ENCODE measurements around the gene BMP6.

The BMP6 gene

DNA sequence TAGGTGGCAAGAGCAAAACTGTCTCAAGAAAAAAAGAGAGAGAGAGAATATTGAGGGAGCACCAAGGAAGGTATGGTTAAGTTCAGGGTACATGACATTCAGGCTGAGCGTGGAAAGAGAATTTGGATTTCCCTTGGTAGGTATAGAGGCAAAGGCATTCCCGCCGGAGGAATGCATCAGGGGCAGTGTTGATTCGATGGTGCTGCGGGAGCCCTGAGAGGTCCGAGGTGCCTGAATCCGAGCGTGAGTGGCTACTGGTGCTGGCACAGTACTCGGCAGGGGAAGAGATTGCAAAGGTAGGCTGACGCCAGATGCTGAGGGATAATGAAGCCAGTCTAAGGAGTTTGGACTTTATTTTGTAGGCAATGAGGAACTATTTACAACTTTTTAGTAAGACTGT lies 20.0 kb downstream of the BMP6 start:
- in situ Hi-C loops (cut with HindIII; ENCODE audit: low sequenced_read_pairs) = no loop called here

DNA sequence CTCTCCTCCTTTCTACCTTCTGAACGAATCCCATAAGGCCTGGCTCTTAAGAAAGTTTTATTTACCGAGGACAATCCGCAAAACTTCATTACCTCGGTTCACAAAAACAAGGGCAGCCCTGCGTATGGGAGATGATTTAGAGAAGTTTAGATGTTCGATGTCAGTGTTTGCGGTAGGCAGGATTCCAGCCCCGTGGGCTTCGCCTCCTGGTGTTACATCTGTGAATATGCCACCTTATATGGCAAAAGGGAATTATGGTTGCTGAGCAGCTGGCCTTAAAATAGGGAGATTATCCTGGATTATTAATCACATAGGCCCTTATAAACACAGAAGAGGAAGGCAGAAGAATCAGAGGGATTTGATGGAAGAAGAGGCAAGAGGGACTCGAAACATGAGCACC lies 21.1 kb downstream of the BMP6 start:
- in situ Hi-C loops (cut with HindIII; ENCODE audit: low sequenced_read_pairs) = no loop called here

DNA sequence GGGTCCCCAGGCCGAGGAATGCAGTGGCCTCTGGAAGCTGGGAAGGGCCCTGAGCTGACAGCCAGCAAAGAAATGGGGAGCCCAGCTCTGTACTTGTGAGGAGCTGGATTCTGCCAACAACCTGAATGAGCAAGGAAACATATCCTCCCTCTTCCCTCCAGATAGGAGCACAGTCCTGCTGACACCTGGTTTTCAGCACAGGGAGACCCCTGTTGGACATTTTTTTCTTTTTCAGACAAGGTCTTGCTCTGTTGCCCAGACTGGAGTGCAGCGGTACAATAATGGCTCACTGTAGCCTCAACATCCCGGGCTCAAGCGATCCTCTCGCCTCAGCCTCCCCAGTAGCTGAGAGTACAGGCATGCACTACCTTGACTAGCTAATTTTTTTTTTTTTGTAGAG lies 21.5 kb downstream of the BMP6 start:
- in situ Hi-C loops (cut with HindIII; ENCODE audit: low sequenced_read_pairs) = no loop called here

DNA sequence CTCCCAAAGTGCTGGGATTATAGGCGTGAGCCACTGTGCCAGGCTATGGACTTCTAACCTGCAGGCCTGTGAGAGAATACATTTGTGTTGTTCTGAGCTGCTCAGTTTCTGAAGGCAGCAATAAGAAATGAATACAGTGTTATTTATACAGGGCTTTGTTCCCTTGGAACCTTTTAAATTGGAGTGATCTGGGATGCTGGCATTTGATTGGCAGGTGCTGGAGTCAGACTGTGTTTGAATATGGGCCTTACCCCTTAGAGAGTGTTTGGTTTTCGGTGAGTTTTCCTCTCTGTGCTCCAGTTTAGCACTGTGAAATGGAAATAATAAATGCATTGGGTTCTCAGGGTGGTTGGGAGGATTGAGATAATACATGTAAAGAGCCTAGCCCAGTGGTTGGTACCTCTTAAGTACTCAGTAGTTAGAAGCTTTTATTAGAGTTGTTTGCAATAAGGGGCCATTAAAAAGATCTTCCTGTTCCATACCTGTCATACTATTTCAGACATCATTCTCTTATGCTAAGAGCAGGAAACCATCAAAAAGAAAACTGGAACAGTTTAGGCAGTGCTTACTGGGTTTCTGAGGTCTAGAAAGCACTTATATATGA lies 22.1 kb downstream of the BMP6 start:
- in situ Hi-C loops (cut with HindIII; ENCODE audit: low sequenced_read_pairs) = no loop called here

DNA sequence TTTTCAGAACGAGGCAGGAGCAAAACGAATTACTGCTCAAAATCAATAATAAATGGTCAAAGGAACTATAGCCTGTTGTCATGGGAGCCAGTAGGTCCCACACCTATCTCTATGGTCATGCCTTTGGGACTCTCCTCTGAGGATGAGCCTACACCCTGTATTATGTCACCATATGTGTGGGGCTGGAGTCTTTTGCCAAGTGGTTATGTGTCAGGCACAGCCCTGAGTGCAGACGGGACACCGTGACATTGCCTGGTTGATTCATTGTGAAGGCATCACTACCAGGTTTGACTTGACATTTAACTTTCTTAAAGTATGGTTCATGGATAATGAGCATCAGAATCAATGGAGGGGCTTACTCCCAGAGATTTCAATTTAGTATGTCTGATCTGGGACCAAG lies 23.6 kb downstream of the BMP6 start:
- in situ Hi-C loops (cut with HindIII; ENCODE audit: low sequenced_read_pairs) = no loop called here

DNA sequence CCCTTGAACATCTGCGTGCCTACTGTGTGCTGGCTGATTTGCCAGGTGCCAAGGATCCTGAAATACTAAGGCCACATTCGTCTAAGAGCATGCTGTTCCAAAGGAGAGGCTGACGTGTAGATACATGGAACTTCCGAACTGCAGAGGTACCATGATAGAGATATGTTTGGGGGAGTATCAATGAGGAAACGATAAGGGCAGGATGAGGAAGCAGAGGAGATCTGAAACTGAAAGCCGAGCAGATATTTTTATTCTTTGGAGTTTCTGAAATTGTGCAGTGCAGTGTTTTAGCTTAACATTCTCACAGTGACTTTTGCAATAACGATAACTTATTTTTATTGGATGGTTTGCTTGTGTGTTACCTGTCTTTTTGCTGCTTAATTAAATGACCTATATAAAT lies 24.3 kb downstream of the BMP6 start:
- in situ Hi-C loops (cut with HindIII; ENCODE audit: low sequenced_read_pairs) = no loop called here

DNA sequence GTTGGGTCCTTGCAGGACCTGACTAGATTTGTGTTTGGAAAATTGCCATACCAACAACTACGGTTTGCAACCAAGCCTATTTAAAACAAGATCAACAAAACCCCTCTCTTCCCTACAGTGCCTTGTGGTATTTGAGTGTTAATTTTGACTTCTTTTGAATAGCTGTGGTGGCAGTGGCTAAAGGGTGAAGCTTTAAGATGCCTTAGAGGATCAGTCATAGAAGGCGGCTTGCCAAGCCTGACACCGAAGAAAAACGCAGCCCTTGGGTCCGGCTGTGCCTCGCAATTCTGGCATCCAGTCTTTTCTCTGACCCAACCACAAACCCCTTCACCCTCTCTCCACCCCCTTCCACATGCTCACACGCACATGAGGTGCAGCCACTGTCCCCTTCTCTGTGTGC lies 32.6 kb downstream of the BMP6 start:
- in situ Hi-C loops (cut with HindIII; ENCODE audit: low sequenced_read_pairs) = no loop called here

DNA sequence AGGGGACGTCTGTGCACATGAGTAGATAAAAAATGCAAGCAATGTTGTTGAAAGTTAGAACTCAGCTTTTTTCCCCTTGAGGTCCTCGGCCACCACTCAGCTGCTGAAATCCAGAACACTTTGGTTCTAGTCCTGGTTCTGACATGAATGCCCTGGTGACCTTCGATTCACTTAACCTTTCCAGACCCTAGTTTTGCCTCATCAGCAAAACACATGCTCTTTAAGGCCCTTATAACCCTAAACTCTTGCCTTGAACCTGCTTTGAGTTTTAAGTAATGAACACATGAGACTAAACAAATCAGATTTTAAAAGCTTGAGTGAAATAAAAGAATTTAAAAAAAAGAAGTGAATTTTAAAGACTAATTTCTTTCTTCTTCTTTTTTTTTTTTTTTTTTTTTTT lies 33.4 kb downstream of the BMP6 start:
- in situ Hi-C loops (cut with HindIII; ENCODE audit: low sequenced_read_pairs) = no loop called here

DNA sequence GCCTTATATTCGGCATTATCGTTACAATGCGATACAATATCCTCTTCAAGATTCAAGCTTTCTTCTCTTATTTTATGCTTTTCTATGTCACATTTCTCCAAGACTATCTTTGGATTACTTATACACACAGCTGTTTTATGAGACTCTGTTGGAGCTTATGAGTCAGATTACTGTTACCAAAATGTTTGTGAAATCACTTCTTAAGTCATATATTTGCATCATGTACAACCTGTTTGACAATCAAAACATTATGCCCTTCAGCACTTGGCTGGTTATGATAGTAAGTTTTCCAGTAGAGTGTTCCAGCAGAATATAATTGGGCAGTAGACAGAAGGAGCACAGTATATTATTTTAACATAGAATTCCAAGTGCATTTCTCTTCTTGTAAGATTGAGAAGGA lies 35.2 kb downstream of the BMP6 start:
- in situ Hi-C loops (cut with HindIII; ENCODE audit: low sequenced_read_pairs) = no loop called here

DNA sequence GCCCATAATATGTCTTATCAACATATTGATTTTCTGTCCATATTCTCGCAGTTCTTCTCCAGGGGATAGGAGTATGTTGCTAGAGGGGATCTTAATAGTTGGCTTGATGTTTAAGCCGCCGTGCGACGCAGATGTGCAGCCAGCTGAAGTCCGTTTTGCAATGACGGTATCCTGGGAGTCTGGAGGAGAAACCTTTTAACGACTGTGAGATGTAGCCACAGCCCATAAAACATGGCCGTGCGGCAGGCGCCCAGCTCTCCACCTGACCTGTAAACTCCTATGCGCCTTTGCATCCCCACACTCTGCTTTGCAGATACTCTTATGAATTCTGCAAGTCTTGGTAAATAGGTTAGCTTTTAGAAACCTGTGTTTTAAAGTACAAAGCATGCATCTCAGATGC lies 36.9 kb downstream of the BMP6 start:
- in situ Hi-C loops (cut with HindIII; ENCODE audit: low sequenced_read_pairs) = no loop called here

DNA sequence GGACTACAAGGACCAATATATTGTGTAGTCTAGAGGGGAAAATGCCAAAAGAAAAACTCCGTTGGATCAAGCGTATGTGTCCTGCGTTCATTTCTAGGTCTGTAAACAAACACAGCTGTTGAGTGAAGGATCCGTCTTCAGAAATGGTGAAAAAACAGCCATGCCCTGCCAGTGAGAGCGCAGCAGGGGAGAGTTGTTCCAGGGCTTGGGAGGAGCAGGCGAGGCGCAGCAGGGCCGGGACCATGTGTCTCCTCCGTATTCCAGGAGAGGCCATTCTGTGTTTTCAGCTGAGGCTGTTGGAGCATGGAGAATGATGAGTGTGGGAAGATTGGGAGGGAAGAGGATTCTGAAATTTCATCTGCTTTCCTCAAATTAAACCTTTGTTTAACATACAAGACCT lies 38.0 kb downstream of the BMP6 start:
- in situ Hi-C loops (cut with HindIII; ENCODE audit: low sequenced_read_pairs) = no loop called here

DNA sequence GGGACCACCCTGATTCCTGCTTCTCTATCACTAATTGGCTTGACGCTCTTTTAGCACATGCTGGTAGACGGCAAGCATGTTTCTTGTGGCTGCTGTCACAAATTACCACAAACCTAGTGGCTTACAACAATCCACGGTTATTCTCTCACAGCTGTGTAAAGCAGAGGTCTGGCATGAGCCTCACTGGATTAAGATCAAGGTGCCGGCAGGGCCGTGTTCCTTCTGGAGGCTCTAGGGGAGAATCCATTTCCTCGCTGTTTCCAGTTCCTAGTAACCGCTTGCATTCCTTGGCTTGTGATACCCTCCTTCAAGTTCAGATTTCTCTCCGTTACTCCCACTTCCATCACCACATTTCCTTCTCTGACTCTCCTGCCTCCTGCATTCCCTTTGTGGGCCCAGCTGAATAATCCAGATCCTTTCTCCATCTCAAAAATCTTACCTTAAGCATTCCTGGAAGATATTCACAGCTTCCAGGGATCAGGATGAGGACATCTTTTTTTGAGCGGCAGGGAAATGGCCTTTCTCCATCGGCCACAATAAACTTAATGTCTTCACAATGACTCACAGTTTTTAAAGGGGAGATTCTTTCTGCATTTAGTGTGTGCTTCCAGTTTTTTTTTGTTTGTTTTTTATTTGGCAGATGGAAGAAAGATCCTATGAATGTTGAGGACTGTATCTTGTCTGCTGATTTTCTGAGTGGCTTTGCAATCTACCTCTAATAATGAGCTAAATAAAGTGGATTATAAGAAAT lies 39.9 kb downstream of the BMP6 start:
- in situ Hi-C loops (cut with HindIII; ENCODE audit: low sequenced_read_pairs) = no loop called here

DNA sequence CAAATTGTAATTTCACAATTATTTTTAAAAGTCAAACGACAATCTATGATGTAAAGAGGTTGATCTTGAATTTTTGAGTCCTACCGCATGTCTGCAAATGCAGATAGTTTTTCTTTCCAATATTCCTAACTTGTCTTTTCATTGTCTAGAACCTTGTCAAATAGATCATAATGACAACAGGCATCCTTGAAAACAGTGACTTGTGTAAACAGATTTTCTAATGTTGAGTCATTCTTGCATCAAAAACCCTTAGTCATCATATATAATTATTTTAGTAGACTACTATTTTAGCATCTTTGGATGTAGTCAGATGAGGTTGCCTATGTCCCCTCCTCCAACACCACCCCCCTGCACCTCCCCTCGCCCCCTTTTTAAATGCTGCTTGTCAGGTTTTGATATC lies 43.8 kb downstream of the BMP6 start:
- in situ Hi-C loops (cut with HindIII; ENCODE audit: low sequenced_read_pairs) = no loop called here

DNA sequence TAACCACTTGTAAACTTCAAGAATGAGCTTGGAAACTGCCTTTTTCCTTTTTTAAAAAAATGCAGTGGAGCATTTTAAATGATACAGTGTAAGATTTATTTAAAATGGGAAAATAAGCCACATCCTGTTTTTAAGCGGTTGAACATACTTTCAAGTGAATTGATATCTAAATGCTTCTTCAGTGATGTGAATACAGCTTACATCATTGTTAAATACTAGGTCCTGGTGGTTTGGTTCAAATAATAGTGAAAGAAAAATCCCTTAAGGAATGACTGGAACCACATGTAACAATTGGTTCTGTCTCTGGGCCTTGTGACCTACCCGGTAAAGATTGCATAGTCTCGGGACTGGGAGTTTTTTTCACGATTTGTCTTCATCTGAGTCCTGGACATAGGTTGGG lies 44.2 kb downstream of the BMP6 start:
- in situ Hi-C loops (cut with HindIII; ENCODE audit: low sequenced_read_pairs) = no loop called here

DNA sequence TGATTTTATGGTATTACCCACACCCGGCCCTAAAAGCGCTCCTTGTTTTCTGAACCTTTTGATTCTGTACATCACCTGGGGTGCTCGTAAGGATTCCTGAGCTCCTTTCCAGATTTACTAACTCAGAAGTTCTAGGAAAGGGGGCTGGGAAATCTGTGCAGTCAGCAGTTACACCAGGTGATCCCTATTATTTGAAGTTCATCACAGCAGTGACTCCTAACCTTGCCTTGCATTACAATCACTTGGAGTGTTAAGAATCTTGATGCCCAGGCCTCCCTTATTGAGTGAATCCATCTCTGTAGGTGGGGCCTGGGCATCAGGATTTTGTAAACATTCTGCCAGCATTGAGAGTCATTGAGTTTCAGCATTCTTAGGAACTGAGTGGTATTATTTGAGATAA lies 44.7 kb downstream of the BMP6 start:
- in situ Hi-C loops (cut with HindIII; ENCODE audit: low sequenced_read_pairs) = no loop called here

DNA sequence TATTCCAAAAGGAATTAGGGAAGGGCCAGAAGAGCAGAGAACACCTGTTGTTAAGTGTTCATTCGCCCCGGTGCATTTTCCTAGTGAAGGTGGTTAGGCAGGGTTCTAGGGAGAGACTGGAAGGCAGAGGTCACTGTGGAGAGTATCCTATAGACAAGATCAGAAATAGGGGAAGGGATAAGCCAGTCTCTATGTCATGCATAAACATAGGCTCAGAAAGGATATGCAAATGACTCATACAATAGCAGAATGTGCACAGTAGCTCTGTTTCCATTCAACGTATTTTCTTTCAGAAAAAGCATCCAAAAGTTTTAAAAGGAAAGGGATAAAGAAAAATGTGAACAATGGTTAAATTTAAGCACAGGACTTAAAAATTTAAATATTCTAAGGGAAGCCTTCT lies 47.4 kb downstream of the BMP6 start:
- in situ Hi-C loops (cut with HindIII; ENCODE audit: low sequenced_read_pairs) = no loop called here

DNA sequence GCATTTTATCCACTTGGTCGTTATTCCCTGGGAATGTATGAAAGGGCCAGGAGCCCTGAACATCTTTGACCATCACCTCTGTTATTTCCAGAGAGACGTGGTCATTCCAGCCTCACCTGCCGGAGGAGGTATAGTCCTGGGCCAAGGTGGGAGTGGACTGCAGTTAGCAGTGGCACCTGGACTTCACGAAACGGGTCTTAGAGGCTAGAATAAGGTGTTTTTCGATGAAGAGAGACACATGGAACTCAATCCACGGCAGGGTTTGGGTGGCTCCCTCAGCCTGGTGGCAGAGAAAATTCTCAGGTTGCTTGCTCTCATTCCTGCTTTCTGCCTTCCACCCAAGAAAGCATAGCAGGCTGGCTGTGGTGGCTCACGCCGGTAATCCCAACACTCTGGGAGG lies 48.0 kb downstream of the BMP6 start:
- in situ Hi-C loops (cut with HindIII; ENCODE audit: low sequenced_read_pairs) = no loop called here

DNA sequence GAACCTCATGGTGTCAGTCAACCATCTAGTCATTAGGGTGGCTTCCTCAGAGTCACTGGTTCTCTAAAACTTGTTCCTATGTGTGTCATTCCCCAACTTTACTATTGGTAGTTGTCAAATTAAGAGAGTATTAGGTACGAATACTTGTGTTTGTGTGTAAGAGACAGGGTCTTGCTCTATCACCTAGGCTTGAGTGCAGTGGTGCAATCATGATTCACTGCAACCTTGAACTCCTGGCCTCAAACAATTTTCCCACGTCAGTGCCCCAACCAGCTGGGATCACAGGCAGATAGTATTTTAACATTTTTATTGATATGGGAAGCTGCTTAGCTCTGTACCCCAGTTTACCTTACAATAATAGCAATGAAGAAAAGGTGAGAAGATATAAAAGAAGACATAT lies 50.6 kb downstream of the BMP6 start:
- in situ Hi-C loops (cut with HindIII; ENCODE audit: low sequenced_read_pairs) = no loop called here

DNA sequence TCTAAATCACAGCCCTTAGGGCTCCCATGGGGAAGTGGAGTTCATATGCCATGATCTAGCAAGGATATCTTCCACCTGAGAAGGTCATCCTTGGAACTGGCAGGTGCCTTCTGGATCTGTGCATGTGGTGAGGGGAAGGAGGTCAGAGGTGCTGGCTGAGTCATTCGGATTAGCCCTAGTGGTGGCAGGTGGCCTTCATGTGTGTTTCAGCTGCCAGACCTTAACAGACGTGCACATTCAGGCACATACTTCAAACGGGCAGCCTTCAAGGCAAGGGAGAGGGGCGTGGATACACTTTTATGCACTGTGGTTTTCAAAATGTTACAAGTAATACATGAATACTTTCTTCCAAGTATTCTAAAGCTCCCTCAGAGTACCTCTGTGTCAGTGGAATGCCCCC lies 51.2 kb downstream of the BMP6 start:
- in situ Hi-C loops (cut with HindIII; ENCODE audit: low sequenced_read_pairs) = no loop called here

DNA sequence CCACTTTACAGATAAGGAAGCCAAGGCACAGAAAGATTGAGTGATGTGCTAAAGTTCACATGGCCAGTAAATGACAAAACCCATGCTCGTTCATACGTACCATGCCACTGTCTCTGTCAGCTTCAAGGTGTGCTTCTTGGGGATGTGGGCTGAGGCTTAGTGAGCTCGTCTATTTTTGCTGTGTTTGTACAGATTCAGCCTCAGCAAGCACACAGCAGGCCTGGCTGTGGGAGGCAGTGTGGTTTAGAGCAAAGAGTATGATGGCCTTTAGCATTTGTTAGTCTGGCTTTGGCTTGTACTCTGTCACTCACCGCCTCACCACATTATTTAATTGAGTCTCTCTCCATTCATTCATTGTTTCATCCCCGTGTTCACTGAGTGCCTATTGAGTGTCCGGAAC lies 55.3 kb downstream of the BMP6 start:
- in situ Hi-C loops (cut with HindIII; ENCODE audit: low sequenced_read_pairs) = no loop called here

DNA sequence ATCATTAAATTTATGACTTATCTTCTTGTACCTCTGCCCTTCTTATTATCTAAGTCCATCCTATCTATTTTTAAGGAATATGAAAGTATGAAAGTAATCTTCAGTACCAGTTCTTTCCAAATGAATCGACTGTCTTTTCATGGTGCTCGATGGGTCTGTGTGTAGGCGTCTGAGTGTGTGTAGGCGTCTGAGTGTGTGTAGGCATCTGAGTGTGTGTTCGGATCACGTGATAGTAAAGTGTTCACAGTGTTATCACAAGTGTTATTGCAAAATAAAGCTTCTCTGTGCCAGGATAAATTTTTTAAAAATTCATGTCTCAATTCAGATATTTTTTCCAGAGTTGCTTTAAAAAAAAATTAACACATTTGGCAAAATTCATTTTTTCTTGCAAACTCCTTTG lies 58.3 kb downstream of the BMP6 start:
- in situ Hi-C loops (cut with HindIII; ENCODE audit: low sequenced_read_pairs) = no loop called here

DNA sequence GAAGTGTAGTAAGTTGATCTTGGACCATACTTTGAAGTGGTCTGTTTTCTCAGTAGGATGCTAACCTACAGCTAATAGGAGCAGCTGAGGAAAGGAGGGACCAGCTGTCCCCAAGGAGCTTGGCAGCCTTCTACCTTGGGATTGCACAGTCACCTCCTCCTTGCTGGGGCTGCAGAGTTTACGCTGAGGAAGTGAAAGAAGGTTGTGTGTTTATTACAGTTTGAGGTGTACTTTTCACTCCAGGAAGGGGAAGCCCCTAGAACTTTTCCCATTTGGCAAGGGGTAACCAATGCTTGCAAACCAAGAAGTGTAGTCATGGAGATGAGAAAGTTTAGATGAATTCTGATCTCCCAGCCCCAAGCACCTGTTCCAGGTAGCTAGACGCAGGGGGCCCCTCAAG lies 58.8 kb downstream of the BMP6 start:
- in situ Hi-C loops (cut with HindIII; ENCODE audit: low sequenced_read_pairs) = no loop called here
